ENCODE data around the gene AKAP1.

The AKAP1 gene

GRCh38 chr17:57135789-57136291 is 50.8 kb downstream of the AKAP1 start:
- DNase-seq: no peak

- no peak for DNase-seq
These were observed 51.3 kb downstream of the AKAP1 start for GRCh38 chr17:57136355-57136754.

- DNase-seq: no peak
These were observed 53.2 kb downstream of the AKAP1 start for GRCh38 chr17:57138030-57138911.

DNA sequence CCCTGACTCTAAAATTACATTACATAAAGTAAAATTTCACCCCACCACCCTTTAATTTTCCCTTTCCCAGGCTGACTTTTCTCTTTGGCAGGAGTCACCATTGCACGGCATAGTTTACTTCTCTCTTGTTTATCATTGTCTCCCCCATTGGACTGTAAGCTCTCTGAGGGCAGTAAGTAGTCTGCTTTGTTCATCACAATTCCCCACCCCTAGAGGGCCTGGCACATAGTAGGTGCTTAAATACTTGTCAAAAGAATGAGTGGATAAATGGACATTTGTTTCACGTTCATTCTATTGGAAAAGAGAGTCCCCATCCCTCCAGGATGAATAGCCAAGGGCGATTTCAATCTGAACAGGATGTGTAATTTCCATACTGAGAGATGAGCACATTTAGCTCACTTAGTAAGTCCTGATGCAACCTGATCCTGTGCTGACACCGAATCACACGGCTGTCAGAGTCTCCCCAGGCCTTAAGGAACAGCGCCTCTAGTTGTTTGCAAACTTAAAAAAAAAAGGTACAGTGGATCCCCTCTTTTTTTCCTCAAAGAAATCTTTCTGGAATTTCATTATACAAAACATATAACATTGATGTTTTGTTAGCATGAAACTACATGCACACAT is 54.0 kb downstream of the AKAP1 start:
- DNase-seq: no peak

GRCh38 chr17:57140316-57140715 is 55.3 kb downstream of the AKAP1 start:
- no peak for DNase-seq

- no peak for DNase-seq
These were observed 57.9 kb downstream of the AKAP1 start for GRCh38 chr17:57142925-57143324.

GRCh38 chr17:57143361-57143760 is 58.3 kb downstream of the AKAP1 start:
- DNase-seq: no peak

DNA sequence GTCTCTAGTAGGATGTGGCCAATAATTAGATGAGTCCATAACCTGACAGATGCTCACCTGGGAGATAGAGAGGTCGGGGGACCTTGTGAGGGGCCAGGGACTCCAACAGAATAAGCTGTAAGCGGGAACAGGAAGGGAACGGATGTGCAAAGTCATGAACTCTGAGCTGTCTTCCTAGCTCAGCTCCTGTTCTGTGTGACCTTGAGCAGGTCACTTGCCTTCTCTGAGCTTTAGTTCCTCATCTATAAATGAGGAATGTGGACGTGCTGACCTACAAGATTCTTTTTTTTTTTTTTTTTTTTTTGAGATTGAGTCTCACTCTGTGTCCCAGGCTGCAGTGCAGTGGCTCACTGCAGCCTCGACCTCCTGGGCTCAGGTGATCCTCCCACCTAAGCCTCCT is 58.9 kb downstream of the AKAP1 start:
- no peak for DNase-seq

DNA sequence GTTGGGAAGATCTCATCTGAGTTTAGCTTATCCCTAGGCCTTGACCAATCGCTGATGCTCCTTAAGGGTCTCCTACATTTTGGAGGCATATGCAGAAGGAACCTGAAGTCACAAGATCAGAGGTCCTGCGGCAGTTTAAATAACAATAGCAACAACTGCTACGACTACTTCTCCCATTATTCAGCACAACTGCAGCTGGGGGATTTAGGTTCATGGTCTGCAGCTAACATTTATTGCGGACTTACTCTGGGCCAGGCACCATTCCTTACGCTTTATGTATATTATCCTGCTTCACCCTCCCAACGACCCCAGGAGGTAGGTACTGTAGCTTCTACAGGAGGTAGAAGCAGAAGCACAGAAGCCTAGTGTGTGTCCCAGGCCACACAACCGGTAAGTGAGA is 59.5 kb downstream of the AKAP1 start:
- no peak for DNase-seq

DNA sequence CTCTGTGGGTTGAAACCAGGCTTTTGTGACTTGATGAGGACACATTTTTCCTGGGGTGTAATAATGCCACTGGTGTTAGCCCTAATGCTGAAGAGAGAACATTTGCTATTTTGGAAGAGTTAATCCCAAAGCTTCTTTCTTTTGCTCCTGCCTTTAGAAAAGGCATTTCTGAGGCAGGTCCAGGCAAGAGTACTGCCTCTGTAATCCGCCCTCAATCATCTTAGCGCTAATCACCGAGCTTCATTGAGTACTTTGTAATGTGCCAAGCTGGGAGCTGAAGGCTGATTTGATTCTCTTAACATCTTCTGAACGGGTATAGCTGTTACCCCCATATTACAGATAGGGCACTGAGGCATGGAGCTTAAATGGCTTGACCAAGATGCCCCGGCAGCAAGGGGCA is 60.3 kb downstream of the AKAP1 start:
- no peak for DNase-seq

DNA sequence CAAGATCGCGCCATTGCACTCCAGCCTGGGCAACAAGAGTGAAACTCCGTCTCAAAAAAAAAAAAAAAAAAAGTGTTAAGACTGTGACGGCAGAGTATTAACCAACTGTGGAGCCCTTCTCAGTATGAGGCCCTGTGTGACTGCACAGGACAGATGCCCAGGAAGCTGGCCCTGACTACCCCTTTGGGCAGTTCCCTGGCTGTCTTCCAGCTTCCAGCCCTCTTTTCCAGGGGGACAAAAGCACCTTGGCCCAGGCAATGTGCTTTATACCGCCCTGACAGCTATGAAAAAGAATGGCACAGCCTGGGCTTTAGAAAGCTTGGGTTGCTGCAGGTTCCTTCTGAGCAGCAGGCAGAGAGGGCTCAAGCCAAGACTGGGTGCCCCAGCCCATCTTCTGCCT is 61.2 kb downstream of the AKAP1 start:
- no peak for DNase-seq

GRCh38 chr17:57151798-57152197 is 66.8 kb downstream of the AKAP1 start:
- no peak for DNase-seq

- no peak for DNase-seq
These were observed 68.0 kb downstream of the AKAP1 start for GRCh38 chr17:57152967-57153528.

DNA sequence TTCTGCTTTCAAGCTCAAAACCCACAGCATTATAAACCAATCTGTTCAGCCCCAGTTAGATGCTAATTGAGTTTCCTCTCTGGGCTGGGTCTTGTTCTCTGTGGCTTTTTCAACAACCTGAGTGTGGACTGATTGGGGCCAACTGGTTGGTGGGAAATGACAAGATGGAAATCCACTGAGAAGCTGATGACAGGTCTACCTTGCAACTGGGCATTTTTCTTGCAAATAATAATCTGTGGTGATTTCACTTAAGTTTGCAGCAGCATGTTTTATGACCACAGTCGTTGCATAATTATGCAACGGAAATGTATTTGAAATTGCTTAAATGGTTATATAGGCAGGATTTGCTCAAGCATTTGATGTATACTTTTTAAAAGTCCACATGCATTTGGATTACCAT is 69.9 kb downstream of the AKAP1 start:
- no peak for DNase-seq

- no peak for DNase-seq
These were observed 73.3 kb downstream of the AKAP1 start for GRCh38 chr17:57158325-57158724.

DNA sequence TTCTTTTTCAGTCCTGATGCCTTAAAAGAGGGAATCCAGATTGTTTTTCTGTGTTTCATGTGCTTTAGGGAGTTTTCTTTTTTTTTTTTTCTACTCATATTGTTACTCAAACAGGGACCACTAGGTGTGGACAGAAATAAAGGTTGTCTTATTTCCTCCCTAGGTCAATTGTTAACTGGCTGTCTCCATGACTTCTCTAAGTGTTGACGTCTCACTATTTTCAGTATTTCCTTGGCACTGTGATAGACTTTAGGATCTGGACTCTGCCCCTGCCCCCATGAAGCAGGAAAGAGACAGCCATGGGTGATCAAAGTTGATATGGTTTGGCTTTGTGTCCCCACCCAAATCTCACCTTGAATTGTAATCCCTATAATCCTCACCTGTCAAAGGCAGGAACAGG is 73.7 kb downstream of the AKAP1 start:
- DNase-seq: no peak

DNA sequence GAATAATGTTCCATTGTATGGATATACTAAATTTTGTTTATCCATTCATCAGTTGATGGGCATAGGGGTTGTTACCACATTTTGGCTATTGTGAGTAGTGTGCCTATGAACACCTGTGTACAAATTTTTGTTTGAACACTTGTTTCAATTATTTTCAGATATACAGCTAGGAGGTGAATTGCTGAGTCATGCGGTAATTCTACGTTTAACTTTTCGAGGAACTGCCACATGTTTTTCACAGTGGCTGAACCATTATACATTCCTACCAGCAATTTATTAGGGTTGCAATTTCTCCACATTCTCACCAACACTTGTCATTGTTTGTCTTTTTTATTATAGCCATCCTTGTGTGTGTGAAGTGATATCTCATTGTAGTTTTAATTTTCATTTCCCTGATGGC is 75.6 kb downstream of the AKAP1 start:
- no peak for DNase-seq

DNA sequence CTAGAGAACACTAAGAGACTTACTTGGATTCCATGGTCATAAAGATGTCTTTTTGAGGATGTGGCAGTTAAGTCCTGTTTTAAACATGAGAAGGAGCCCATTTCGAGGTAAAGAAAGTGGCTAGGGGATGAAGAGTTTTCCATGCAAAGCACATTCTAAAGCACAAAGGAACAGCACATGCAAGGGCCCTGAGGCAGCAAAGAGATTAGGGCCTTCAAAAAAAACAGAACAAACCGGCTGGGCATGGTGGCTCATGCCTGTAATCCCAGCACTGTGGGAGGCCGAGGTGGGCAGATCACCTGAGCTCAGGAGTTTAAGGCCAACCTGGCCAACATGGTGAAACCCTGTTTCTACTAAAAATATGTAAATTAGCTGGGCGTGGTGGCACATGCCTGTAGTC is 79.8 kb downstream of the AKAP1 start:
- no peak for DNase-seq

GRCh38 chr17:57165754-57166153 is 80.7 kb downstream of the AKAP1 start:
- DNase-seq: no peak

DNA sequence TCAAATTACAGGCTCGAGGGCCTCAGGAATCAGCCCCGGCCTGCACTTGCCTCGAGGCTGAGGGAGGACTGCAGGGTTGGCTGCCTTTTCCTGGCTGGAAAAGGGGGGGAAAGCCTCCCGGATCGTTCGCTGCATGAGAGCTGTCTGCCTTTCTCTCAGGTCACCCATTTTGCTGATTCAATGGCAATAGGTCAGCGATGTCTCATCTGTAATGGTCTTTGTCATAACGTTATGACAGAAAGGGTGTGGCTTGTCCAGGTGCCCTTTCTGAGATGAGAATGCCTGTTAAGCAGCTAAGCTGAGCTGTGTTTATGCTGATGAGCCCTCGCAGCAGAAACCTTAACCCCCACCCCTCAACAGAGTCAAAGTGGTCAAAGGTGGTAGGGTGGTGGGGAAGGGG is 81.8 kb downstream of the AKAP1 start:
- no peak for DNase-seq

DNA sequence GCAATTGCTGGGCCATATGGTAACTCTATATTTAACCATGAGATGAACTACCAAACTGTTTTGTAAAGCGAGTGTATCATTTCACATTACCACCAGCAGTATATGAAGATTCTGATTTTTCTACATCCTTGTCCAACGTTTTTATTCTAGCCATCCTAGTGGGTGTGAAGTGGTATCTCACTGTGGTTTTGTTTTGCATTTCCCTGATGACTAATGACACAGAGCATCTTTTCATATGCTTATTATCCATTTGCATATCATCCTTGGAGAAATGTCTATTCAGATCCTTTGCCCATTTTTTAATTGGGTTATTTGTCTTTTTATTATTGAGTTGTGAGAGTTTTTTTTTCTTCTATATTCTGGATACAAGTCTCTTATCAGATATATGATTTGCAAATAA is 83.6 kb downstream of the AKAP1 start:
- DNase-seq: no peak

GRCh38 chr17:57170866-57171265 is 85.8 kb downstream of the AKAP1 start:
- DNase-seq: no peak

Data from activated CD4-positive, alpha-beta T cell treated with anti-CD3 and anti-CD28 coated beads, Interleukin-2, amount 50 U/mL, for 4 hours (primary cell).